Endodermal cell (in vitro differentiated cells): Measurements from ENCODE around the gene TACC2. TPM values are rescaled to one million over a fixed set of nuclear protein-coding genes. Genes with fewer than 3 reads are reported as not detected.
"Not testable (repeated sequence)": the region's sequence is repeated elsewhere in the genome, so short reads cannot be mapped to it uniquely, and the experiment has no call there.

ENCODE experiments used
- DNase-seq: peaks from one replicate; pipeline ENCODE4 v3.0.0-alpha.2; 2017
- H3K27ac ChIP-seq: 2 replicates; pipeline ENCODE4 v1.5.1; 2013; ENCODE audit warnings: mild to moderate bottlenecking, low read depth, low read length, moderate library complexity
- H3K27me3 ChIP-seq: 2 replicates; pipeline ENCODE4 v1.6.1; 2013; ENCODE audit warnings: mild to moderate bottlenecking, low read length, moderate library complexity; ENCODE audit not compliant: insufficient read depth, control insufficient read depth, poor library complexity, severe bottlenecking
- H3K36me3 ChIP-seq: 2 replicates; pipeline ENCODE4 v1.7.0; 2013; ENCODE audit warnings: mild to moderate bottlenecking, low read length, moderate library complexity; ENCODE audit not compliant: control insufficient read depth, insufficient read depth
- H3K4me1 ChIP-seq: one replicate; pipeline ENCODE4 v1.7.0; 2013; ENCODE audit warnings: low read length; ENCODE audit not compliant: control insufficient read depth, insufficient read depth
- H3K4me3 ChIP-seq: 2 replicates; pipeline ENCODE4 v1.5.1; 2013; ENCODE audit warnings: mild to moderate bottlenecking, low read length, moderate library complexity
- H3K9ac ChIP-seq: 2 replicates; pipeline ENCODE4 v1.6.1; 2013; ENCODE audit warnings: mild to moderate bottlenecking, low read length, moderate library complexity; ENCODE audit not compliant: poor library complexity, severe bottlenecking; ENCODE audit errors: extremely low read depth
- H3K9me3 ChIP-seq: 2 replicates; pipeline ENCODE4 v1.6.1; 2013; ENCODE audit warnings: mild to moderate bottlenecking, low read length, moderate library complexity; ENCODE audit not compliant: control insufficient read depth
- H3K27ac Mint-ChIP-seq: 2 replicates; pipeline ENCODE4 v1.8.0; 2020; ENCODE audit warnings: mixed read lengths
- H3K27me3 Mint-ChIP-seq: 2 replicates; pipeline ENCODE4 v1.8.0; 2021; ENCODE audit warnings: mild to moderate bottlenecking, mixed read lengths; ENCODE audit not compliant: insufficient read depth
- H3K36me3 Mint-ChIP-seq: 2 replicates; pipeline ENCODE4 v1.8.0; 2020; ENCODE audit warnings: low read depth, mixed read lengths
- H3K4me1 Mint-ChIP-seq: 2 replicates; pipeline ENCODE4 v1.8.0; 2020; ENCODE audit warnings: mixed read lengths
- H3K4me3 Mint-ChIP-seq: 2 replicates; pipeline ENCODE4 v1.8.0; 2020; ENCODE audit warnings: mild to moderate bottlenecking, moderate library complexity, mixed read lengths
- H3K9me3 Mint-ChIP-seq: 2 replicates; pipeline ENCODE4 v1.8.0; 2020; ENCODE audit warnings: mild to moderate bottlenecking, mixed read lengths
- CTCF ChIP-seq: fragments of 200-600 bp; sonication (generic); conservative IDR thresholded peaks from 2 replicates; pipeline ENCODE4 v1.5.0; 2021; ENCODE audit warnings: antibody characterized with exemption, mild to moderate bottlenecking
- WGBS, 2 experiments: methylation state at CpG; one replicate each; pipeline versions ENCODE4 v1.1.5 to v1.1.7; 2013; ENCODE audit warnings: missing lambda C conversion rate in 2 of 2, mixed read lengths in 1 of 2; ENCODE audit not compliant: insufficient coverage in 1 of 2, insufficient read length in 1 of 2; 5-methylcytosine and 5-hydroxymethylcytosine counted together
- total RNA-seq, 2 donors: library from RNA; stranded (reverse); fragmentation: NEBNext Ultra II Directional in 1 of 2; extraction: Animal tissue kit (Norgen Biotek cat#: 25700) in 1 of 2; gene quantifications; 2 replicates in 1 of 2; 3 replicates in 1 of 2; pipeline ENCODE4 v1.2.1, GENCODE V29; 2021

The TACC2 gene
- total RNA-seq, 2 donors from 2014 or later, result 24.5 to 34.1 TPM

DNA sequence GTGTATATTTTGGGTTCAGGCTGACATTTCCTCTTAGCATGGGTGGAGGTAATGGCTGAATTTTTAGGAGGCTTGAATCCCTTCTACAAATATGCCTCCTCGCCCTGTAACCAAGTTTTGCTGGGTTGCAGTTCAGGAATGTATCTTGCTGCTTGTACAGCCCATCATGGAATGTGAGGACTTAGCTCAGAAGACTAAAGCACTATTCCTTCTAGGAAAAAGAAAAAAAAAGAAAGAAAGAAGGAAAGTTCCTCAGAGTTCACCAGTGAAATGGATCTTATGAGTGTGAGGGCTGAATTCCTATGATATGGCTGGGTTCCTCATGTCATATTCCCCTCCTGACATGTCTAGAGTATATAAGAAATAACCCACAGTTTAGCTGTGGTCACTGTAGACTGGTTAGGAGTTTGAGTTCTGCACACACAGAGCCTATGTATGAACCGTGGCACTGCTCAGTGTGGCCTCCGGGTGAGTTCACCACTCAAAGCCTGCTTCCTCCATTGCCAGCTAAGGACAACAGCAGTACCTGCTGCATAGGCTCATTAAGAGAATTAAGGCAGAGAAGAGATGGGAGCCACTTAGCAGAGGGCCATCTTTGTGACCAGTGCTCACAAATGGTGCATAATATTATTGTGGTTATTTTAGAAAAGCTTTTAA, 114.0 kb downstream of the TACC2 start:
- Mint-ChIP-seq H3K9me3 (no peaks in the 10 kb centered on the region), H3K27me3 (no peaks in the 10 kb centered on the region), H3K4me3 (no peak overlapping the region), H3K36me3 (no peaks in the 10 kb centered on the region), H3K27ac (no peak overlapping the region), H3K4me1 (no peaks in the 10 kb centered on the region)
- Histone ChIP-seq H3K9me3 (no peaks in the 10 kb centered on the region), H3K27ac (no peak overlapping the region), H3K4me1 (no peaks in the 10 kb centered on the region), H3K27me3 (no peaks in the 10 kb centered on the region), H3K4me3 (no peak overlapping the region), H3K36me3 (no peaks in the 10 kb centered on the region), H3K9ac (no peak overlapping the region)
- WGBS, 2 experiments, result 88 to 94% methylated on average over 2 to 3 of the region's 3 CpGs
- DNase-seq, result no peak
- peak; percentile 26 for TF ChIP-seq CTCF

DNA sequence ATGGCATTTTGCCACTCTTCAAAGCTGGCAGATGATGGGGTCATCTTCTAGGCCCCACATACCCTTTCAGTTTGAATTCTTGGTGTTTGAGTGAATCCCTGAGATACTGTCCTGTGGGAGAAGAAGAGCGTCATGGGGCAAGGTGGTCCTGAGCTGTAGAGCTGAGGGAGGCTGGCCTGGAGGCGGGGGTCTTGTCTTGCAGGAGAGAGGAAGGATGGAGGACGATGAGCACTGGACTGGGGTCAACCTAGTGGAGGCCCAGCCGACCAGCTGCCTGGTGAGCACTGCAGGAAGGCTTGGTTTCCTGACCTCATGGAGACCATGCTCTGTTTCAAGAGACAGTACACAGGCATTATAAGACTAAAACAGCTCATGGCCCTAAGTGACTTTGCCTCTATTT, 114.6 kb downstream of the TACC2 start:
- H3K4me1 Mint-ChIP-seq, result no peaks in the 10 kb centered on the region
- H3K9ac ChIP-seq, result no peak overlapping the region
- no peaks in the 10 kb centered on the region for H3K27me3 Mint-ChIP-seq
- no peaks in the 10 kb centered on the region for H3K27me3 ChIP-seq
- no peak overlapping the region for H3K27ac Mint-ChIP-seq
- H3K36me3 Mint-ChIP-seq, result no peaks in the 10 kb centered on the region
- H3K4me1 ChIP-seq, result no peaks in the 10 kb centered on the region
- no peak overlapping the region for H3K4me3 Mint-ChIP-seq
- H3K36me3 ChIP-seq, result no peaks in the 10 kb centered on the region
- no peaks in the 10 kb centered on the region for H3K9me3 Mint-ChIP-seq
- no peak for TF ChIP-seq CTCF
- H3K9me3 ChIP-seq, result no peaks in the 10 kb centered on the region
- no peak overlapping the region for H3K27ac ChIP-seq
- peak; percentile 27 for DNase-seq
- no peak overlapping the region for H3K4me3 ChIP-seq
- WGBS, 2 experiments, result 86 to 100% methylated on average over 2 to 4 of the region's 4 CpGs

GRCh38 chr10:122108786-122109185, 119.8 kb downstream of the TACC2 start:
- H3K27me3 ChIP-seq, H3K9ac ChIP-seq, H3K4me3 Mint-ChIP-seq, H3K4me3 ChIP-seq, H3K9me3 Mint-ChIP-seq, H3K4me1 Mint-ChIP-seq, DNase-seq, H3K36me3 ChIP-seq, H3K4me1 ChIP-seq, H3K36me3 Mint-ChIP-seq, H3K27ac Mint-ChIP-seq, H3K9me3 ChIP-seq, H3K27me3 Mint-ChIP-seq, H3K27ac ChIP-seq: not testable (repeated sequence)
- 93 to 94% methylated on average over 3 to 12 of the region's 13 CpGs for WGBS, 2 experiments
